Medulla oblongata (tissue), 1 donor: ENCODE data around the gene RASGEF1B.
"Not testable (repeated sequence)": the region's sequence is repeated elsewhere in the genome, so short reads cannot be mapped to it uniquely, and the experiment has no call there.

Experiments
- DNase-seq: peaks from one replicate; pipeline ENCODE4 v3.0.0-alpha.2; 2015; ENCODE audit errors: extremely low spot score

The RASGEF1B gene

DNA sequence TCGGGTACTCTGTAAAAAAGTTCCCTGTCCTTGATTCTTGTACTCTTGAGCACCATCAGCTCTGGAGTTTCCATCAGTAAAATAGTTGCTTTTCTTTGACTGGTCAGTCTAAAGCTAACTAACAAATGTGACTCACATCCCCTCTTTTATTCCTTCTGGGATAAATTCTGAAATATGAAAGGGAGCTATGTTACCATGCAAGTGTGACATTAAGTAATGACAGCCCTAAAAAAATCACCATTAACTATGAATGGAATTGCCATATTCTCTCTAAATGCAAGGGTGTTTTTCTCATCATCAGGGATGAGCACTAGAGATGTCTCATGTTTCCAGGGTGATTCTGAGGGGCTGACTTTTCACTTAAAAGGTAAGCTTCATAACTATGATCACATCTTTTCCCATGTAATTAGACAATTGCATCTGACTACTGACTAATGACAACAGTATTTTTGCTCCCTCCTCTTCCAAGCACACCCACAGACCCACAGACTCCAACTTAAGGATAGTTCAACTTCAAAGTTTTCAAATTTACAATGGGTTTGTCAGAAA lies 26.9 kb upstream of the RASGEF1B start:
- no peak for DNase-seq

GRCh38 chr4:81498046-81498445 lies 26.3 kb upstream of the RASGEF1B start:
- DNase-seq = no peak

- no peak for DNase-seq
Measured at GRCh38 chr4:81495345-81495744, 23.6 kb upstream of the RASGEF1B start.

DNA sequence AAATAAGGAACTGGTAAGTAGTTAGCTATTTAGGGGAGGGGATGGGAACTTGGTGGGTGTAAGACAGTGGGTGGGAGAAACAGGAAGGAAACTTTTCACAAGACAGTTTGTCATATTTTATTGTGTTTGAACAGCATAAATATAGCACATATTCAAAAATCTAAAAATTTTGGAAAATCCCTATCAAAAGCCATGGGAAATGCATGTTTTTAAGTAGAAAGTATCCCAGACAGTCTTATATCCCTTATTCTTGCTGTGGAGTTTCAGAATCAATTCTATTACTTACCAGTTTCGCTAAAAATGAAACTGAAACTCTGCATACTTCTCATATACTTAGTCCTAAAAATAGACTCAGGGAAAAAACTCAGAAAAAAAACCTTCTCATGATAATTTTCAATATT lies 22.3 kb upstream of the RASGEF1B start:
- no peak for DNase-seq

GRCh38 chr4:81492606-81493230 lies 21.0 kb upstream of the RASGEF1B start:
- DNase-seq = no peak

DNA sequence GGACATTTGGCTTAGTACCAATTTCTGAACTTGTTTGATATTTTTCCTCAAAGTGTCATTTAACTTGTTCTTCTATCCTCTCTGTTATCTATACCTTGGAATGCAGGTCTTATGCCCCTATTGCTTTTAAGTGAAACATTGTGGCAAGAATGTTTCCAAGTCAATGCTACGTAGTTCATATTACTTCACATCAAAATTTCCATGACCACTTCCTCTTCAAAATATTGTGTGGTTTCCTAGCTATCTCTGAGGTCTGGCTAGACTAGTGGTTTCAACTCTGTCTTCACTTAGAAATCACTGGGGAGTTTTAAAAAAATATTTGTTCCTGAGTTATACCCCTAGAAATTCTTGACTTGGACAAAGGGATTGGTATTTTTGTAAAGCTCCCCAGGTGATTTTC lies 20.2 kb upstream of the RASGEF1B start:
- peak; percentile 52 for DNase-seq

- no peak for DNase-seq
Measured at GRCh38 chr4:81490403-81491160, 18.9 kb upstream of the RASGEF1B start.

- DNase-seq = no peak
Measured at GRCh38 chr4:81486502-81486901, 14.8 kb upstream of the RASGEF1B start.

- DNase-seq = no peak
Measured at GRCh38 chr4:81485310-81485980, 13.7 kb upstream of the RASGEF1B start.

- DNase-seq = peak; percentile 77
Measured at GRCh38 chr4:81482326-81482725, 10.6 kb upstream of the RASGEF1B start.

DNA sequence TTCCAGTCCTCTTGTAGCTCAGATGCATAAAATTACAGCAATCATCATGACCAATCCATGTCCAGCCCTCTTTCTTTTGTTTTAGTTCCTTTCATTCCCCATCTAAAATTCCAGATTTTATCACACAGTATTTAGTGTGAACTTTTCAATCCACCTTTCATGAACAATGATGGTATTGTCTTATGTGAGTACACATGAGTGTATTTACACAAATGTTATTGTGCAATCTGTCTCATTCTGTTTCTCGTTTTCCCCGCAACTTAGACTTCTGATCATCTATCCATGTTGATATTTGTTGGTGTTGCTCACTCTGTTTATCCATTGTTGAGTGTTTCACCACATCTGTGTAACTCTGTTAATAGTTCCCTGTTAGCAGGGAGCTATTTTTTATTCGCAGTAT lies 9.4 kb upstream of the RASGEF1B start:
- DNase-seq = no peak

DNA sequence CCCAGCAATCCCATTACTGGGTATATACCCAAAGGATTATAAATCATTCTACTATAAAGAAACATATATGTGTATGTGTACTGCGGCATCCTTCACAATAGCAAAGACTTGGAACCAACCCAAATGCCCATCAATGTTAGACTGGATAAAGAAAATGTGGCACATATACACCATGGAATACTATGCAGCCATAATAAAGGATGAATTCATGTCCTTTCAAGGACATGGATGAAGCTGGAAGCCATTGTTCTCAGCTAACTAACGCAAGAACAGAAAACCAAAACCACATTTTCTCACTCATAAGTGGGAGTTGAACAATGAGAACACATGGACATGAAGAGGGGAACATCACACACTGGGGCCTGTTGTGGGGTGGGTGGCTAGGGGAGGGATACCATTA lies 7.9 kb upstream of the RASGEF1B start:
- not testable (repeated sequence) for DNase-seq

- DNase-seq = peak; percentile 53
Measured at GRCh38 chr4:81473331-81474265, 1.9 kb upstream of the RASGEF1B start.

DNA sequence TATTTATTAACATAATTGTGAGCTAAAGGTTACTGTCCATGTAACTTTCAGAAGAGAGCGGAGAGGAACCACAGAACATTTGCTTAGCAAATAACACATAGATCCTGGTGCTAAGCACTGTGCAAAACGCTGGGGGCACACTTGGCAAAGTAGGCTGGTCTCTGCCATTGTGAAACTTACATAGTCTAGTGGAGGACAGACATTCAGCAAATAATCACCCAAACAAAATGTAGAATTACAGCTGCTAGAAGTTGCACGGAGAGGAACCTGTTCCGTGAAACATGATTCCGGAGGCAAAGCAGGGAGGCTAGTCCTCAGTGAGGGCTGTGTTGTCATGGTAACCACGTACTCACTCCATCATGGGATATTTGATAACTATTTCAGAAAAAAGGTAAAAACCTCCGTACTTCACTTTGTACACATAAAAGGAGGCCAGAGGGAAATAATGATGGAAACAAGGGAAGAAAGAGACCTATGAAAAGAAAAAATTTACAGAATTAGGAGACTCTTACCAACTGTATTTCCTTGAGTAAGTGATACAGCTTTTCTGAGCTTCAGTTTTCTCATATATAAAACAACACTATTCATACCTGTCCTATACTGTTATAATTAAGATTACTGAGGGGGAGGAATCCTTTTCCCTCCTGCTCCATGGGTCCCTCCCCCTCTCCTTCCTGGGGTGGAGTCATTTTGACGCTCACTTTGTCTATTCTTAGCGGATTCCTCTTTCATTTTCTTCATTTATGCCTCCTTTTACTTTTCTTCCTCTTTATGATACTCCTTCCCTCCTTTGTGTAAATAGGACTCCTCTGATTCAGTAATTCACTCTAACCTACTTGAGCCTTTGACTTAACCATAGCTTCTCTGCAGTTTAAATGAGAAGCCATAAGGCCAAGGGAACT lies 825 bp upstream of the RASGEF1B start:
- peak; percentile 60 for DNase-seq

DNA sequence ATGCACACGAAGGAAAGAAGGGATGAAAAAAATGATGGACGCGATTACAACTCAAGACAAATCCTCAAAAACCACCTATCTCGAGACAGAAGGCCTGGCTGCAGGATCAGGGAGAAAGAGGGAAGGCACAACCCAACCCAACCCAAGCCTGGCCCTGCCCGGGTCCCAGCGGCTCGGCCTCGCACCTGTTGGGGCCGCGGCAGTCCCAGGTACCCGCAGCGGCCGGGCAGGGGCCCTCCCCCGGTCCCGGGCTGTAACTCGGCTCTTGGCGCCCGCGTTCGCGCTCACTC lies 464 bp downstream of the RASGEF1B start:
- DNase-seq = no peak

- DNase-seq = peak; percentile 88
Measured at GRCh38 chr4:81470456-81471297, 1.0 kb downstream of the RASGEF1B start.

DNA sequence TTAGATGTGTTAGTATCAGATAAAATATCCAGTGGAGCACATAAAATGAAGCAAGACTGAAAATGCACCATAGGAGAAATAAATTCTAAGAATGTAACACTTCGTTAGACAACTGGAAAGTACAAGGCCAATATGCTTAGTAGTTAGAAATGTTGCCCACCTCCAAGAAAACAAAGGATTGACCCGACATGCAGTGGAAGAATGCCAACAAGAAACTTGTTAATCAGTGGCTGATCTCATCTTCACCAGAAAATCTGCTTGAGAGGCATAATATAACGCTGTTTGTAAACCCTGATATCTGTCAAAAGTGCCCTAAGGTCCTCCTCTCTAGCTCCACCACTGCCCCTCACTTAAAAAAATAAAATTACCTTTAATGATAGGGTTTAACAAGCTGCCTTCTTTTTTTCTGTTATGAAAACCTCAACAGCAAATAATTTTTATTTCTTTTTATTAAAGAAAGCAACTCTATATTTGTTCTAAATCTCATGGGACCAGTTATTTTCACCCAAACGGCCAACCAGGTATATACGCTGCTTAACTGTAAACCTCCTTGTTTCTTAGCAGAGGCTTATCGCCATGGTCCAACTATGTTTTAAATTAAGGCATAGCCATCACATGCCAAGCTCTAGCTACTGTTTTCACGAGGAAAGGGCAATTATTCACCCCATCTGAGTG lies 1.8 kb downstream of the RASGEF1B start:
- DNase-seq = peak; percentile 43

- DNase-seq = no peak
Measured at GRCh38 chr4:81468678-81469077, 3.0 kb downstream of the RASGEF1B start.

DNA sequence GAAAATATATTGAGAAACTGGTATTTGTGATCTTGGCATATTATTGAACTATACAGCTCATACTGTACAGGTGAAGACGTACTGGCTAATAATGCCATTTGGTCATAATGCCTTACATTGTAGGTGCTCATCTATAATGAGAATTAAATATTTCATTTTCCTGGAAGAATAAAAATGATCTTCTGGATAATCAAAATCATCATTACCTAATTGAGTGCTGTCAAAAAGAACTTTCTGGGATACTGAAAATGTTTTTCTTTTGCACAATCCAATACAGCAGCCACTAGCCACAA lies 4.1 kb downstream of the RASGEF1B start:
- DNase-seq = no peak
